ENCODE measurements around the gene PLCB4. TPM values are rescaled to one million over a fixed set of nuclear protein-coding genes. Genes with fewer than 3 reads are reported as not detected.

Gene PLCB4
- polyA plus RNA-seq, 3 donors = not detected

DNA sequence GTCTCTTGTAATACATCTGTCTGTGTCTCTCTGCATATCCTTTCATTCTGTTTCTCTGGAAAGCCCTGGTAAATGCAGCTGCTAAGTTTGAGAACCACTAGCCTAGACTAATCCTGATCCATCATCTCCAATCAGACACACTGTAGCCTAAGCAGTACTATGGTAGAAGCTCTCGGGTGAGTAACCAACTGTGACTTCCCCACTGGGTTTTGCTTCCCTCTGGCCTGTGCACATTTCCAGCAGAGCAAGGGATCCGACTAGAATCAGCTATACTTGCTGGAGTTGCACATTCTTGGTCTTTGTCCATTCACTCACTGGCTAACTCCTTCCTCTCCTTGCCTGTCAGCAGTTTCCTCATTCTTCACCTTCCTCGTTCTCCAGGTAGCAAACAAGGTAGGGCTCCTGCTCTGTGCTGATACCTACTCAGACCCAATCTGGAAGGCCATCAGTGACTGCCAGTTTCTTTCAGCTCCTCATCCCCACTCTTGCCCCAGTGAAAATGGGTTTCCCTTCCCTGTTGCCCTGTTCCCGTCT, 184.2 kb downstream of the PLCB4 start:
- no peaks in the 10 kb centered on the region for H3K36me3 Mint-ChIP-seq

DNA sequence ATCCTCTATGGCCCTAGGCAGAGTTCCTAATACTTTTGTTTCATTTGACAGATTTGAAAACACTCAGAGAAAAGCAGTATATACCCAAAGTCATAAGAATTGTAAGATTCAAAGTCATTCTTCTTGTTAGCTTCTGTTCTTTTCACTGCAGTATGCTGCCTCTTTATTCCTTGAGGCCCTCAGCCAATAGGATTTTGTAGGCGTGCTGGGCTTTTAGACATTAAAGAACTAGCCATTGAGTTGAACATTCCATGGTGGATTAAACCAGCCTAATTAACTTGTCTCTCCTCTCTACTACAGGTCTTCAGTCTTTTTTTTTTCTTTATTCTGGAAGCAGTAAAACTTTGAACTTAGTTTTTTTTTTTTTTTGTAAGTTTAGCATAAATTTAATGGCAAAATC, 186.3 kb downstream of the PLCB4 start:
- Mint-ChIP-seq H3K9me3 (no peaks in the 10 kb centered on the region), H3K27ac (no peak overlapping the region), H3K4me1 (peaks cover 17% of the 10 kb centered on the region), H3K4me3 (no peak overlapping the region), H3K36me3 (no peaks in the 10 kb centered on the region), H3K27me3 (ENCODE audit: low read depth in 3 of 3) (peaks cover 0 to 5% (median 5%) of the 10 kb centered on the region in 3 donors)
- H3K4me3 ChIP-seq (replicated peaks in 1 of 3; ENCODE audit: low read depth in 2 of 3, low read length in 3 of 3) = no peak overlapping the region
- no peaks in the 10 kb centered on the region for H4K20me1 ChIP-seq (ENCODE audit: insufficient read depth, low read length)
- peaks cover 14% of the 10 kb centered on the region in 2 donors for H3K4me1 ChIP-seq (ENCODE audit: control insufficient read depth in 1 of 2, insufficient read depth in 2 of 2, low read length in 2 of 2)
- TF ChIP-seq, protein P1, sequence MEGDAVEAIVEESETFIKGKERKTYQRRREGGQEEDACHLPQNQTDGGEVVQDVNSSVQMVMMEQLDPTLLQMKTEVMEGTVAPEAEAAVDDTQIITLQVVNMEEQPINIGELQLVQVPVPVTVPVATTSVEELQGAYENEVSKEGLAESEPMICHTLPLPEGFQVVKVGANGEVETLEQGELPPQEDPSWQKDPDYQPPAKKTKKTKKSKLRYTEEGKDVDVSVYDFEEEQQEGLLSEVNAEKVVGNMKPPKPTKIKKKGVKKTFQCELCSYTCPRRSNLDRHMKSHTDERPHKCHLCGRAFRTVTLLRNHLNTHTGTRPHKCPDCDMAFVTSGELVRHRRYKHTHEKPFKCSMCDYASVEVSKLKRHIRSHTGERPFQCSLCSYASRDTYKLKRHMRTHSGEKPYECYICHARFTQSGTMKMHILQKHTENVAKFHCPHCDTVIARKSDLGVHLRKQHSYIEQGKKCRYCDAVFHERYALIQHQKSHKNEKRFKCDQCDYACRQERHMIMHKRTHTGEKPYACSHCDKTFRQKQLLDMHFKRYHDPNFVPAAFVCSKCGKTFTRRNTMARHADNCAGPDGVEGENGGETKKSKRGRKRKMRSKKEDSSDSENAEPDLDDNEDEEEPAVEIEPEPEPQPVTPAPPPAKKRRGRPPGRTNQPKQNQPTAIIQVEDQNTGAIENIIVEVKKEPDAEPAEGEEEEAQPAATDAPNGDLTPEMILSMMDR (IDR thresholded peaks at IDR 0.05) = no peak
- H3K27me3 ChIP-seq (ENCODE audit: control insufficient read depth in 2 of 2, insufficient read depth in 2 of 2, low read length in 2 of 2) = peaks cover 0 to 2% of the 10 kb centered on the region in 2 donors
- intact Hi-C loops (cut with micrococcal nuclease) = no loop called here
- WGBS (ENCODE audit: insufficient coverage) = no CpG with 5 or more reads among the region's 1 CpG
- no peak overlapping the region for H2AFZ ChIP-seq (ENCODE audit: insufficient read depth, low read depth, low read length, poor library complexity, severe bottlenecking)
- no peak for DNase-seq
- H3K9me3 ChIP-seq (replicated peaks in 1 of 2; ENCODE audit: control insufficient read depth in 1 of 2, insufficient read depth in 1 of 2, low read length in 2 of 2) = no peaks in the 10 kb centered on the region
- H3K36me3 ChIP-seq (replicated peaks in 1 of 2; ENCODE audit: control insufficient read depth in 1 of 2, insufficient read depth in 2 of 2, low read length in 2 of 2) = no peaks in the 10 kb centered on the region
- no peaks in the 10 kb centered on the region for H3K79me2 ChIP-seq (ENCODE audit: insufficient read depth, low read length)
- no peak overlapping the region for H3K4me2 ChIP-seq (replicated peaks; ENCODE audit: extremely low read depth, low read length, poor library complexity, severe bottlenecking)
- no peak overlapping the region for H3K9ac ChIP-seq (ENCODE audit: insufficient read depth, low read length, poor library complexity, severe bottlenecking)
- no peak overlapping the region for H3K27ac ChIP-seq (ENCODE audit: low read depth in 1 of 2, low read length in 2 of 2)

More for the DNA sequence above, 184.2 kb downstream of the PLCB4 start:
- Histone ChIP-seq H3K4me3 (replicated peaks in 1 of 3; ENCODE audit: low read depth in 2 of 3, low read length in 3 of 3) (no peak overlapping the region), H3K27me3 (ENCODE audit: control insufficient read depth in 2 of 2, insufficient read depth in 2 of 2, low read length in 2 of 2) (peaks cover 0 to 2% of the 10 kb centered on the region in 2 donors), H3K4me1 (ENCODE audit: control insufficient read depth in 1 of 2, insufficient read depth in 2 of 2, low read length in 2 of 2) (no peaks in the 10 kb centered on the region), H3K27ac (ENCODE audit: low read depth in 1 of 2, low read length in 2 of 2) (no peak overlapping the region), H3K9ac (ENCODE audit: insufficient read depth, low read length, poor library complexity, severe bottlenecking) (no peak overlapping the region), H3K9me3 (replicated peaks in 1 of 2; ENCODE audit: control insufficient read depth in 1 of 2, insufficient read depth in 1 of 2, low read length in 2 of 2) (no peaks in the 10 kb centered on the region), H4K20me1 (ENCODE audit: insufficient read depth, low read length) (no peaks in the 10 kb centered on the region), H3K36me3 (replicated peaks in 1 of 2; ENCODE audit: control insufficient read depth in 1 of 2, insufficient read depth in 2 of 2, low read length in 2 of 2) (no peaks in the 10 kb centered on the region), H2AFZ (ENCODE audit: insufficient read depth, low read depth, low read length, poor library complexity, severe bottlenecking) (no peak overlapping the region), H3K79me2 (ENCODE audit: insufficient read depth, low read length) (no peaks in the 10 kb centered on the region), H3K4me2 (replicated peaks; ENCODE audit: extremely low read depth, low read length, poor library complexity, severe bottlenecking) (no peak overlapping the region)
- intact Hi-C loops (cut with micrococcal nuclease) = no loop called here
- TF ChIP-seq, protein P1 (IDR thresholded peaks at IDR 0.05) = no peak
- DNase-seq = no peak
- Mint-ChIP-seq H3K4me1 (peaks cover 3% of the 10 kb centered on the region), H3K27ac (no peak overlapping the region), H3K27me3 (ENCODE audit: low read depth in 3 of 3) (peaks cover 0 to 5% (median 5%) of the 10 kb centered on the region in 3 donors), H3K9me3 (no peaks in the 10 kb centered on the region), H3K4me3 (no peak overlapping the region)
- 69% methylated on average over 2 of the region's 4 CpGs for WGBS (ENCODE audit: insufficient coverage)

Measured in CD14-positive monocyte (primary cell).